DOHH2 (cell line): ENCODE measurements around the gene SAPCD1.

Source experiments
- H3F3A ChIP-seq: fragments of 200-600 bp; sonication (generic), shearing (Covaris generic); 2 replicates; pipeline ENCODE4 v1.6.0; 2016; ENCODE audit warnings: antibody characterized with exemption, mild to moderate bottlenecking; ENCODE audit not compliant: control insufficient read depth, insufficient read depth
- H3K27ac ChIP-seq: fragments of 200-600 bp; sonication (generic); 2 replicates; pipeline ENCODE4 v1.5.1; 2014; ENCODE audit warnings: low read depth, mild to moderate bottlenecking, low read length, moderate library complexity
- H3K27me3 ChIP-seq: fragments of 200-600 bp; sonication (generic); 2 replicates; pipeline ENCODE4 v1.6.1; 2014; ENCODE audit warnings: mild to moderate bottlenecking, low read length, mixed read lengths; ENCODE audit not compliant: control insufficient read depth
- H3K36me3 ChIP-seq: fragments of 200-600 bp; sonication (generic); 2 replicates; pipeline ENCODE4 v1.6.1; 2014; ENCODE audit warnings: mild to moderate bottlenecking, low read length, moderate library complexity, mixed read lengths; ENCODE audit not compliant: control insufficient read depth
- H3K4me1 ChIP-seq: fragments of 200-600 bp; sonication (generic); 2 replicates; pipeline ENCODE4 v1.6.1; 2014; ENCODE audit warnings: mild to moderate bottlenecking, low read length, mixed read lengths; ENCODE audit not compliant: control insufficient read depth
- H3K4me2 ChIP-seq: fragments of 200-600 bp; sonication (generic); 2 replicates; pipeline ENCODE4 v1.6.0; 2014; ENCODE audit warnings: mild to moderate bottlenecking, low read length, moderate library complexity
- H3K4me3 ChIP-seq: fragments of 200-600 bp; sonication (generic); 2 replicates; pipeline ENCODE4 v1.5.1; 2014; ENCODE audit warnings: mild to moderate bottlenecking, low read length, mixed read lengths
- H3K79me2 ChIP-seq: fragments of 200-600 bp; sonication (generic); 2 replicates; pipeline ENCODE4 v1.6.1; 2014; ENCODE audit warnings: mild to moderate bottlenecking, low read length, mixed read lengths; ENCODE audit not compliant: control insufficient read depth
- H3K9me2 ChIP-seq: fragments of 200-600 bp; sonication (generic); replicated peaks from 2 replicates; pipeline ENCODE4 v1.6.1; 2014; ENCODE audit warnings: mild to moderate bottlenecking, low read length, mixed read lengths; ENCODE audit not compliant: control insufficient read depth
- H3K9me3 ChIP-seq: fragments of 200-600 bp; sonication (generic); 2 replicates; pipeline ENCODE4 v1.6.1; 2014; ENCODE audit warnings: antibody characterized with exemption, low read length, mixed read lengths; ENCODE audit not compliant: control insufficient read depth, insufficient read depth
- H4K20me1 ChIP-seq: fragments of 200-600 bp; sonication (generic); 2 replicates; pipeline ENCODE4 v1.6.0; 2014; ENCODE audit warnings: low read depth, mild to moderate bottlenecking, antibody characterized with exemption, low read length, moderate library complexity; ENCODE audit not compliant: control insufficient read depth, insufficient read depth
- EZH2phosphoT487 ChIP-seq: fragments of 200-600 bp; sonication (generic); IDR thresholded peaks from 2 replicates; pipeline ENCODE4 v1.6.1; 2017; ENCODE audit warnings: borderline replicate concordance, mild to moderate bottlenecking, antibody characterized with exemption, low read length, moderate library complexity, mixed read lengths
- TF ChIP-seq, protein P1 (sequence below): fragments of 200-600 bp; sonication (generic); IDR thresholded peaks from one replicate; pipeline ENCODE4 v1.5.1; 2014; ENCODE audit warnings: antibody characterized with exemption, mild to moderate bottlenecking, low read depth, low read length; ENCODE audit not compliant: poor library complexity, severe bottlenecking

SAPCD1 gene

DNA sequence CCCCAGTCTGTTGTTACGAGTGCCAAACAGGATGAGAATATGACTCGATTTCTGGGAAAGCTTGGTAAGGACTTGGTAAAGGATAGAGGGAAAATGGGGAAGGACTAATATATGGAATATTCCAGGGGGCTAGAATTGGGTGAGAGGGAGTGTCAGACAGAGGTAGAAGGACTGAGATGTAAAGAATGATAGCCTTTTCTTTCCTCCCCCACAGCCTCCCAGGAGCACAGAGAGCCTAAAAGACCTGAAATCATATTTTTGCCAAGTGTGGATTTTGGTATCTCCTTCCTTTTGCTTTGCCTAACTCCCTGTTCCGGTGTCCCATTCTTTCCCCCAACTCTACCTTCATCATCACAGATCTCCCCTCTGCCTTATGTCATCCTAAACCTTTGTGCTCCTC is 19.6 kb upstream of the SAPCD1 start:
- peaks cover 63% of the 10 kb centered on the region for H3K36me3 ChIP-seq
- H3K79me2 ChIP-seq: peaks cover 26% of the 10 kb centered on the region
- H3K4me1 ChIP-seq: peaks cover 45% of the 10 kb centered on the region
- no peaks in the 10 kb centered on the region for H3K9me2 ChIP-seq
- no peaks in the 10 kb centered on the region for H3K27me3 ChIP-seq
- no peaks in the 10 kb centered on the region for H4K20me1 ChIP-seq
- H3K27ac ChIP-seq: no peak overlapping the region
- peaks cover 16% of the 10 kb centered on the region for H3F3A ChIP-seq
- H3K4me2 ChIP-seq: no peak overlapping the region
- TF ChIP-seq, protein P1, sequence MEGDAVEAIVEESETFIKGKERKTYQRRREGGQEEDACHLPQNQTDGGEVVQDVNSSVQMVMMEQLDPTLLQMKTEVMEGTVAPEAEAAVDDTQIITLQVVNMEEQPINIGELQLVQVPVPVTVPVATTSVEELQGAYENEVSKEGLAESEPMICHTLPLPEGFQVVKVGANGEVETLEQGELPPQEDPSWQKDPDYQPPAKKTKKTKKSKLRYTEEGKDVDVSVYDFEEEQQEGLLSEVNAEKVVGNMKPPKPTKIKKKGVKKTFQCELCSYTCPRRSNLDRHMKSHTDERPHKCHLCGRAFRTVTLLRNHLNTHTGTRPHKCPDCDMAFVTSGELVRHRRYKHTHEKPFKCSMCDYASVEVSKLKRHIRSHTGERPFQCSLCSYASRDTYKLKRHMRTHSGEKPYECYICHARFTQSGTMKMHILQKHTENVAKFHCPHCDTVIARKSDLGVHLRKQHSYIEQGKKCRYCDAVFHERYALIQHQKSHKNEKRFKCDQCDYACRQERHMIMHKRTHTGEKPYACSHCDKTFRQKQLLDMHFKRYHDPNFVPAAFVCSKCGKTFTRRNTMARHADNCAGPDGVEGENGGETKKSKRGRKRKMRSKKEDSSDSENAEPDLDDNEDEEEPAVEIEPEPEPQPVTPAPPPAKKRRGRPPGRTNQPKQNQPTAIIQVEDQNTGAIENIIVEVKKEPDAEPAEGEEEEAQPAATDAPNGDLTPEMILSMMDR: no peak
- no peak for TF ChIP-seq EZH2phosphoT487
- H3K4me3 ChIP-seq: no peak overlapping the region
- H3K9me3 ChIP-seq: no peaks in the 10 kb centered on the region

DNA sequence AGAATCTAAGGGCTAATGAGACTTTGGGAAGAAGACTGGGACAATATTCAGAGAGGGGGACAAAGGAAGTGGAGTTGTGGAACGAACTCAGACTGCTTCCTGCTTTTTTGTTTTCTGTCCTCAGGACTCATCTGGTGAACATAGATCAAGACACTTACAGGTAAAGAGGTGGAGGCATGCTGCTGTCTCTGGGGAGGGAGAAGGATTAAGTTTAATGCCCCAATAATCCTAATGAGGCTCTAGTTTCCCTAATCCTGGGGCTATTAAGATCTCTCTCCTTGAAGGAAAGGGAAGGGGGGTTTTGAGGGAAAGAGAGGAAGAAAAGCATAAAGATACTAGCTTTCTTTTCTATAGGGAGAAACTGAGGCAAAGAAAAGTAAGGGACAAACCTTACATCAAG is 18.0 kb upstream of the SAPCD1 start:
- no peak overlapping the region for H3K4me3 ChIP-seq
- no peak overlapping the region for H3K27ac ChIP-seq
- H3K9me2 ChIP-seq: no peaks in the 10 kb centered on the region
- no peak for TF ChIP-seq EZH2phosphoT487
- TF ChIP-seq, protein P1: no peak
- H3K4me2 ChIP-seq: no peak overlapping the region
- peaks cover 66% of the 10 kb centered on the region for H3K36me3 ChIP-seq
- no peaks in the 10 kb centered on the region for H3K27me3 ChIP-seq
- no peaks in the 10 kb centered on the region for H4K20me1 ChIP-seq
- H3K9me3 ChIP-seq: no peaks in the 10 kb centered on the region
- peaks cover 30% of the 10 kb centered on the region for H3K4me1 ChIP-seq
- H3K79me2 ChIP-seq: peaks cover 26% of the 10 kb centered on the region
- H3F3A ChIP-seq: 0 out of 2 replicates have a peak, but pooled peaks cover 5% of the 10 kb centered on the region

DNA sequence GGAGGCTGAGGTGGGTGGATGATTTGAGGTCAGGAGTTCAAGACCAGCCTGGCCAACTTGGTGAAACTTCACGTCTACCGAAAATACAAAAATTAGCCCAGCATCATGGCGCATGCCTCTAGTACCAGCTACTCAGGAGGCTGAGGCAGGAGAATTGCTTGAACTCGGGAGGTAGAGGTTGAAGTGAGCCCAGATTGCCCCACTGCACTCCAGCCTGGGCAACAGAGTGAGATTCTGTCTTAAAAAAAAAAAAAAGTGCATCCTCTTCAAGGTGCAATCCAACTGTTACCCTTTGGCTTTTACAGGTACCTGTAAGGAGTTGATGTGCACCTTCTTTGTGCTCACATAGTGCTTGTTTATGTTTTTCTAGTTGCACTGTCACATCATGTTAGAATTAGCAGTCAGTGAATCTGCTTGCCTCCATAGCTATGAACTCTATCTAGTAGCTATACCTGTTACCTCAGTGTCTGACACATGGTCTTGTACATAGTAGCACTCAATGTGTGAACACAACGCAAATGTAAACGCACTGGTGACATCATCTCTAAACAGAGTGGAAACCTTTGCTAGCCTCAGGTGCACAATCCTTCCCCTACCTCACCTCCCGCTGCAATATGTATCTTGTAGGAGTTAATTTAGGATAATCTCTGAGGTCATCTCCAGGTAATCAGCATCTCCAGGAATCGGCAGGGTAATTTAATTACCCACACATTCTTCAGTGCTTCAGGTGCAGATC is 13.0 kb upstream of the SAPCD1 start:
- TF ChIP-seq, protein P1: no peak
- TF ChIP-seq EZH2phosphoT487: no peak
- Histone ChIP-seq H3K27ac (no peak overlapping the region), H3K4me3 (no peak overlapping the region), H3K79me2 (no peaks in the 10 kb centered on the region), H4K20me1 (no peaks in the 10 kb centered on the region), H3F3A (peaks cover 10% of the 10 kb centered on the region), H3K9me2 (no peaks in the 10 kb centered on the region), H3K36me3 (peaks cover 36% of the 10 kb centered on the region), H3K9me3 (no peaks in the 10 kb centered on the region), H3K27me3 (no peaks in the 10 kb centered on the region), H3K4me1 (0 out of 2 replicates have a peak, but pooled peaks cover 1% of the 10 kb centered on the region), H3K4me2 (no peak overlapping the region)
